ENCODE measurements around the gene FCMR.

Gene FCMR

DNA sequence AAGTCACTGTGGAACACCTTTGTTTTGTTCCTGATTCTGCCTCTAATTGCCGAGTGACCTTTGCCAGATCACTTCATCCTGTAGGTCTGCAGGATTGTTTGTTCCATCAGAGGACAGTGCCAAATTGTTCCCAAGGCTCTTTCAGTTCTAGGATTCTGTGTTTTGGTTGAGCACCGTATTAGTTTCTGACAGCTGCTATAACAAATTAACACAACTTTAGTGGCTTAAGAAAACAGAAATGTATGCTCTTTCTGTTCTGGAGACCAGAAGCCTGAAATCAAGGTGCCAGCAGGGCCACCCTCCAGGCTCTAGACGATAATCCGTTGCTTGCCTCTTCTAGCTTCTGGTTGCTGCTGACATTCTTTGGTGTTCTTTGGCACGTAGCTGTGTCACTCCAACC is 27.9 kb upstream of the FCMR start:
- H3K27ac ChIP-seq (ENCODE audit: low read depth, low read length, severe bottlenecking), result no peak overlapping the region
- WGBS, 2 experiments (ENCODE audit: insufficient coverage in 2 of 2), result 92 to 98% methylated on average over 4 of the region's 5 CpGs
- H3K36me3 ChIP-seq (ENCODE audit: control insufficient read depth, insufficient read depth, low read length), result no peaks in the 10 kb centered on the region
- H3K9me3 ChIP-seq (ENCODE audit: control insufficient read depth, low read length), result no peaks in the 10 kb centered on the region
- H3K4me3 ChIP-seq (ENCODE audit: extremely low read depth, insufficient read depth, low read length, poor library complexity, severe bottlenecking), result no peak overlapping the region
- H3K4me1 ChIP-seq (ENCODE audit: control insufficient read depth, insufficient read depth, low read length, poor library complexity, severe bottlenecking), result no peaks in the 10 kb centered on the region

DNA sequence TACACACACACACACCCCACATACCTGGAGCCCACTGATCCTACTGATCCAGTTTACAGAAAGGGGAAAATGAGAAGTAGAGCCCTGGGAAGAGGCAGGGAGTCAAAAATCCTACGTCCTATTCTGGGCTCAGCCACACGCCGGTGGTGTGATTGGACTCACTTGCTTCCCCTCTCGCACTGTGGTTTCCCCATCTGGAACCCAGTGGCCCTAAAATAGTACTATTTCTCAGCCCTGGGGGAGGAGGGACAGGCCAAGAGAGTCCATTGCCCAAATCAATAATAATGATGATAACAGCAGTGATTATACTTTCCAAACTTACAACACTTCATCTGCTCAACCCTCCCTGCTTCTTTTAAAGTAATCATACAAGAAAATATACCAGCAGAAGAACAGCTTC is 27.5 kb upstream of the FCMR start:
- Histone ChIP-seq H3K4me1 (ENCODE audit: control insufficient read depth, insufficient read depth, low read length, poor library complexity, severe bottlenecking) (no peaks in the 10 kb centered on the region), H3K9me3 (ENCODE audit: control insufficient read depth, low read length) (no peaks in the 10 kb centered on the region), H3K36me3 (ENCODE audit: control insufficient read depth, insufficient read depth, low read length) (no peaks in the 10 kb centered on the region), H3K27ac (ENCODE audit: low read depth, low read length, severe bottlenecking) (no peak overlapping the region), H3K4me3 (ENCODE audit: extremely low read depth, insufficient read depth, low read length, poor library complexity, severe bottlenecking) (no peak overlapping the region)
- WGBS, 2 experiments (ENCODE audit: insufficient coverage in 2 of 2), result 90 to 100% methylated on average over 1 to 2 of the region's 4 CpGs

DNA sequence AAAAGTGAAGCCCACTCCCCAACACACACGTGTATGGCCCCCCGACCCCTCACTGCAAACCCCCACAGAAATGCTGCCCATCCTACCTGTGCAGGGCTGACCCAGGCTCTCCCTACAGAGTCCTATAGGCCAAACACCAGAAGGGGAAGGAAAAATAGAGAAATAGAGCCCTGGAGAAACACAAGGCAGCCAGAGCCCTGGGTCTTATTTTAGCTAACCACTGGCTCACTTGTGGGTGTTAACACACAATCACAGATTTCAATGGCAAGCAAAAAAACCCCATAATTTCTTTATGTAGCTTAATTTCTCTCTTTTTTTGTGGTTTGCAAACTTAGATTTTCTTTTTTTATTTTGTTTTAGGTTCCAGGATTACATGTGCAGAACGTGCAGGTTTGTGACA is 25.5 kb upstream of the FCMR start:
- H3K4me3 ChIP-seq (ENCODE audit: extremely low read depth, insufficient read depth, low read length, poor library complexity, severe bottlenecking), result no peak overlapping the region
- no peaks in the 10 kb centered on the region for H3K36me3 ChIP-seq (ENCODE audit: control insufficient read depth, insufficient read depth, low read length)
- no peak overlapping the region for H3K27ac ChIP-seq (ENCODE audit: low read depth, low read length, severe bottlenecking)
- no peaks in the 10 kb centered on the region for H3K9me3 ChIP-seq (ENCODE audit: control insufficient read depth, low read length)
- no peaks in the 10 kb centered on the region for H3K4me1 ChIP-seq (ENCODE audit: control insufficient read depth, insufficient read depth, low read length, poor library complexity, severe bottlenecking)
- 100% methylated on average over 1 of the region's 3 CpGs; no CpG with 5 or more reads in 1 of the 2 experiments for WGBS, 2 experiments (ENCODE audit: insufficient coverage in 2 of 2)

DNA sequence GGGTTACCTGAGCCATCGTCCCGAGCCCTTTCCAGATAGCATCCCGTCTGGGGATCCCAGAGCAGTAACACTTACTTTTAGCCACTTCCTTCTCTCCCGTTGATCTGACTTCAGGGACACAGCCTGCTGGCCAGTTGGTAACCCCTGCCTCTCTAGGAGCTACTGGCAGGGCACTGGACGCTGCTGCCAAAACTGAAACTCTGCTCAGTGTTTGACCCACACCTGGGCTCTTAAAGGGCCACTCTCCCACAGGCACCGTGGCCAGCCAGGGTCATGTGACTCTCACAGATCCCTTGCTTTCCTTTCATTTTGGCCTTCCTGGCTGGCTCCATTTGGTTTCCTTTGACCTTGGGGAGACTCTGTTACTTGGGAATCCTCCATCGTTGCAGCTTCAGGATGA is 24.5 kb upstream of the FCMR start, which contains the start of gene PIGR:
Gene PIGR, minus strand, starts transcription at position 206 of the 400 bp plus-strand sequence. CDS start 5,935 bp downstream, outside the sequence.
- Histone ChIP-seq H3K4me1 (ENCODE audit: control insufficient read depth, insufficient read depth, low read length, poor library complexity, severe bottlenecking) (no peaks in the 10 kb centered on the region), H3K27ac (ENCODE audit: low read depth, low read length, severe bottlenecking) (no peak within 1 kb of the TSS), H3K4me3 (ENCODE audit: extremely low read depth, insufficient read depth, low read length, poor library complexity, severe bottlenecking) (no peak within 1 kb of the TSS), H3K9me3 (ENCODE audit: control insufficient read depth, low read length) (no peaks in the 10 kb centered on the region), H3K36me3 (ENCODE audit: control insufficient read depth, insufficient read depth, low read length) (no peaks in the 10 kb centered on the region)
- 79 to 91% methylated on average over 5 to 6 of the region's 7 CpGs for WGBS, 2 experiments (ENCODE audit: insufficient coverage in 2 of 2)

DNA sequence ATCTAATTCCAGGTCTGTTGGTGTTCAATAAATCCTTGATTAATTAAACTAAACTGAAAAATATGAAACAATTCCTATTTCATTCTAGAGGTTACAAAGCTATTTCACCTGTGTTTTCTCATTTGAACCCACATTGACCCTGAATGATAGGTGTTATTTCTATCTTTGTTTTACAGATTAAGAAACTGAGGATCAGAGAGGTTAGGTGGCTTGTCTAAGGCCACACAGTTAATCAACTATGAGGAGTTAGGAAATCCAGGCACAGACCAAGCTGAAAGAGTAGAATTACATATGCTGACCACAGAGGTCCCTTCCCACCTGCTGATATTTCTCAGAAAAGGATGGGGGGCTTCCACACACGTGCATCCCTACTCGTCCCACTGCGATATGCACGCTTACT is 24.0 kb upstream of the FCMR start:
- Histone ChIP-seq H3K9me3 (ENCODE audit: control insufficient read depth, low read length) (no peaks in the 10 kb centered on the region), H3K4me3 (ENCODE audit: extremely low read depth, insufficient read depth, low read length, poor library complexity, severe bottlenecking) (no peak overlapping the region), H3K4me1 (ENCODE audit: control insufficient read depth, insufficient read depth, low read length, poor library complexity, severe bottlenecking) (no peaks in the 10 kb centered on the region), H3K36me3 (ENCODE audit: control insufficient read depth, insufficient read depth, low read length) (no peaks in the 10 kb centered on the region), H3K27ac (ENCODE audit: low read depth, low read length, severe bottlenecking) (no peak overlapping the region)
- WGBS, 2 experiments (ENCODE audit: insufficient coverage in 2 of 2), result 80% methylated on average over 1 of the region's 4 CpGs; no CpG with 5 or more reads in 1 of the 2 experiments

DNA sequence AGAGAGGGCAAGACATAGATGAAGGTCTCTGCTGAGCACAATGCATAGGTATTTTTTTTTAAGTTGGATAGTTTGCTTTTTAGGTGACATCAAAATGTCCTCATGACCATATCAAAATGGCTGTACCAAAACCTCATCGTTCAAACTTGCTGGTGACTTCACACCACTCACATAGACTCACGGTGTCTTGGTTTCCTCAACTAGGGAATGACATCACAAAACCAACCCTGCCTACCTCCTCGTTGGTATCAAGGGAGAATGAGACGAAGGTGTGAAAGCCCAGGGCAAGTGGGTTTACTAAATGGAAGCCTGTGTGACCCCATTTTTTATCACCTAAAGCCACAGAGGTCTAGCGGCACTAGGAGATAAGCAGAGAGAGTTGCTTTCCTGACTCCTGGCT is 23.0 kb upstream of the FCMR start:
- H3K36me3 ChIP-seq (ENCODE audit: control insufficient read depth, insufficient read depth, low read length), result no peaks in the 10 kb centered on the region
- no peak overlapping the region for H3K4me3 ChIP-seq (ENCODE audit: extremely low read depth, insufficient read depth, low read length, poor library complexity, severe bottlenecking)
- H3K4me1 ChIP-seq (ENCODE audit: control insufficient read depth, insufficient read depth, low read length, poor library complexity, severe bottlenecking), result no peaks in the 10 kb centered on the region
- H3K9me3 ChIP-seq (ENCODE audit: control insufficient read depth, low read length), result no peaks in the 10 kb centered on the region
- H3K27ac ChIP-seq (ENCODE audit: low read depth, low read length, severe bottlenecking), result no peak overlapping the region
- 100% methylated on average over 1 to 2 of the region's 5 CpGs for WGBS, 2 experiments (ENCODE audit: insufficient coverage in 2 of 2)

DNA sequence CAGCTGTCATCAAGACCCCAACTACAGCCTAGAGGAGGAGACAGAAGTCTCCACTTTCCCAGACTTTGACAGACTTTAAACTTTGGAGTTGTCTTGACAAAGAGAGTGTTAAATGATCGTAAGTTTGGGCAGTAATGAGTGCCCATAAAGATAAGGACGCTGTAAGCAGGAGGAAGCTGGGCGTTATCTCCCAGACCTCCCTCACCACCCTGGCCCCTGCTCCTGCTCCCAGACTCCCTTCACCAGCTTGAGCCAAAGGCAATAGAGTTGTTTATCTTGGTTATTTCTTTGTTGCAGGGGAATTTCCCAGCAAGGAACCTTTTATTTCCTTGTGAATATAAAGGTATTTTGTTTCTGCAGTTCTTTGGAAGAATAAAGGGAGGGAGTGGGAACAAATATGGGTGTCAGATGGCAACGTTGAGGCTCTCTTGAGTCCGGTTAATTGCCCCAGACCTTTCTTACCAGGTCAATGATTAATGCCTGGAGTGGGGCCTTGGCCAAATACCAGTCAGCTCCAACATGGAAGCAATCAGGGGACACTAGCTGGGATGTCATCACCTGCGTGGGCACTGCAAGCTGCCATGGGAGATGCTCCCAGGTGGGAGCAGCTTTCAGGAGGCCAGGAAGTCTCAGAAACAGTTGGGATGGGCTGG is 20.2 kb upstream of the FCMR start:
- WGBS, 2 experiments (ENCODE audit: insufficient coverage in 2 of 2), result 90 to 94% methylated on average over 3 to 4 of the region's 6 CpGs
- H3K36me3 ChIP-seq (ENCODE audit: control insufficient read depth, insufficient read depth, low read length), result no peaks in the 10 kb centered on the region
- H3K4me1 ChIP-seq (ENCODE audit: control insufficient read depth, insufficient read depth, low read length, poor library complexity, severe bottlenecking), result no peaks in the 10 kb centered on the region
- H3K4me3 ChIP-seq (ENCODE audit: extremely low read depth, insufficient read depth, low read length, poor library complexity, severe bottlenecking), result no peak overlapping the region
- H3K9me3 ChIP-seq (ENCODE audit: control insufficient read depth, low read length), result no peaks in the 10 kb centered on the region
- H3K27ac ChIP-seq (ENCODE audit: low read depth, low read length, severe bottlenecking), result no peak overlapping the region

DNA sequence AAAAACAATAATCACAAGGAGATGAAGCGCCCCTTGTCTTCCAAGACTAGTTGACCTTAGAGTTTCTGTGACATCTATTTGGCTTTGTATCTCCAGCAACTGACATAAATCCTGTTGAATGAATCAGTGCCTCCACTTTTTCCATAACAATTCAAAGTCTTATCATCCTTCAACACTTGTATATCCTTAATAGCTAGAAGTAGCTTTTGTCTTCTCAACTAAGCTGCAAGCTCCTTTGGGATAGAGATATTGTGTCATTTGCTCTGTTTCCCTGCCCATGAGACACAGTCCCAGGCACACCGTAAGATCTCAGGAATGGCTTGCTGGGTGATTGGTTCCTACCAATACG is 18.8 kb upstream of the FCMR start:
- Histone ChIP-seq H3K4me1 (ENCODE audit: control insufficient read depth, insufficient read depth, low read length, poor library complexity, severe bottlenecking) (no peaks in the 10 kb centered on the region), H3K36me3 (ENCODE audit: control insufficient read depth, insufficient read depth, low read length) (no peaks in the 10 kb centered on the region), H3K4me3 (ENCODE audit: extremely low read depth, insufficient read depth, low read length, poor library complexity, severe bottlenecking) (no peak overlapping the region), H3K27ac (ENCODE audit: low read depth, low read length, severe bottlenecking) (no peak overlapping the region), H3K9me3 (ENCODE audit: control insufficient read depth, low read length) (no peaks in the 10 kb centered on the region)
- 93 to 96% methylated on average over 3 of the region's 3 CpGs for WGBS, 2 experiments (ENCODE audit: insufficient coverage in 2 of 2)

DNA sequence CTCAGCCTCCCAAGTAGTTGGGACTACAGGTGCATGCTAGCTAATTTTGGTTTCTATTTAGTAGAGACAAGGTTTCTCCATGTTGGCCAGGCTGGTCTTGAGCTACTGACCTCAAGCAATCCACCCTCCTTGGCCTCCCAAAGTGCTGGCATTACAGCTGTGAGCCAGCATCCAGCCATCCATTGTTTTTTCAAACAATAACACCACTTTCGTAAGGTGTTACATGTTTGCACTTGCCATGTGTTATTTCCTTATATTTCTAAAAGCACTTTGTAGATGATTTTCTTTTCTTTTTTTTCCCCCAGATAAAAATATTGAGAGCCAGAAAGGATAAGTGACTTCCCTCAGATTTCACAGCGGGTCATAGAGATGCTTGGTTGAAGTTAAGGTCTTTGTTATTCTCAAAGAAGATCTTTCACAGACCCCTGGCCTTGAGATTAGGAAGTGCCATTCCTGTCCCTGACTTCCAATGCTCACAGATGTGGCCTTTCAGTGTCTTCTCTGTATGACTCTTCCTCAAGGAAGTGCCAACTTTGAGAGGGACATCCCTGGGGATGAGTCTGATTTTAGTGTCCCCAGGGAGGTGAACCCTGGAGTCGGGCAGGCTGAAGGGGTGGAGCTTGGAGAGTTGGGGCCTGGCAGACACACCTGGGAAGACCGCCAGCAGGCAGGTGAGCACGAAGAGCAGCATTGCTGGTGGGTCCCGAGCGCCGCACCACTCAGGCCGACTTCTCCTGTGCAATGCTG is 18.3 kb upstream of the FCMR start:
- no peak overlapping the region for H3K4me3 ChIP-seq (ENCODE audit: extremely low read depth, insufficient read depth, low read length, poor library complexity, severe bottlenecking)
- WGBS, 2 experiments (ENCODE audit: insufficient coverage in 2 of 2), result 96 to 97% methylated on average over 7 to 8 of the region's 9 CpGs
- no peaks in the 10 kb centered on the region for H3K4me1 ChIP-seq (ENCODE audit: control insufficient read depth, insufficient read depth, low read length, poor library complexity, severe bottlenecking)
- no peak overlapping the region for H3K27ac ChIP-seq (ENCODE audit: low read depth, low read length, severe bottlenecking)
- H3K9me3 ChIP-seq (ENCODE audit: control insufficient read depth, low read length), result no peaks in the 10 kb centered on the region
- no peaks in the 10 kb centered on the region for H3K36me3 ChIP-seq (ENCODE audit: control insufficient read depth, insufficient read depth, low read length)

DNA sequence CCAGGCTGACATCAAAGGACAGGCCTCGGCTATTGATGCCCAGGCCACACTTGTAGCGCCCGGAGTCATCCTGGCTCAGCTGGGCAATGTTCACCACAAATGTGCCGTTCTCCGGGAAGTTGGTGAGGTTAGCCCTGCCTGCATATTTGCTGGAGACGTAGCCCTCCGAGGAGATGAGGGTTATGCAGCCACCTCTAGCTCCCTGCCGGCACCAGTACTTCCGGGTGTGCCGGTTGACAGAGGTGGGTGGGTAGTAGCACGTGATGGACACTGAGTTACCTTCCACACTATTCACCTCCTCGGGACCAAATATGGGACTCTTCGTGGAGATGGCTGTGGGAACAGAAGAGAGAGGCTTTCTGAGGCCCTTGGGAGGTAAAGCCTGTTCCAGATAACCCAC is 17.4 kb upstream of the FCMR start:
- WGBS, 2 experiments (ENCODE audit: insufficient coverage in 2 of 2), result 90% methylated on average over 6 to 7 of the region's 13 CpGs
- H3K9me3 ChIP-seq (ENCODE audit: control insufficient read depth, low read length), result no peaks in the 10 kb centered on the region

DNA sequence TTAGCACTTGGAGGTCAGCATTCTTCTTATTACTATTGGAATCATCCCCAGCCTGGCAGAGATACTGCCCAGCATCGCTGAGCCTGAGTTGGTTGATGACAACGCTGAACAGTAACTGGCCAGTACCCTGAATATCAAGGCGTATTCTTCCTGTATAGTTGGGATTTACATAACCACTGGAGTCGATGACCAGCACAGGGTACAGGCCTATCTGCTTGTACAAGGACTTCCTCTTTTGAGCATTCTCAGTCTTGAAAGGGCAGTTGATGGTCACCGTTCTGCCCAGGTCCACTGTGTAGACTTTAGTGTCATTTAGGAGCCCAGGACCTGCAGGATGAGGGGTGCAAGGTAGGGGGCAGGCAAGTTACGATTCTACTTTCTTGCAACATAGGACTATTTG is 15.7 kb upstream of the FCMR start:
- no peaks in the 10 kb centered on the region for H3K4me1 ChIP-seq (ENCODE audit: control insufficient read depth, insufficient read depth, low read length, poor library complexity, severe bottlenecking)
- H3K27ac ChIP-seq (ENCODE audit: low read depth, low read length, severe bottlenecking), result no peak overlapping the region
- 94 to 97% methylated on average over 4 to 5 of the region's 6 CpGs for WGBS, 2 experiments (ENCODE audit: insufficient coverage in 2 of 2)
- no peaks in the 10 kb centered on the region for H3K9me3 ChIP-seq (ENCODE audit: control insufficient read depth, low read length)
- H3K36me3 ChIP-seq (ENCODE audit: control insufficient read depth, insufficient read depth, low read length), result no peaks in the 10 kb centered on the region
- H3K4me3 ChIP-seq (ENCODE audit: extremely low read depth, insufficient read depth, low read length, poor library complexity, severe bottlenecking), result no peak overlapping the region

More for the DNA sequence above, 17.4 kb upstream of the FCMR start:
- no peak overlapping the region for H3K27ac ChIP-seq (ENCODE audit: low read depth, low read length, severe bottlenecking)
- H3K4me3 ChIP-seq (ENCODE audit: extremely low read depth, insufficient read depth, low read length, poor library complexity, severe bottlenecking), result no peak overlapping the region
- no peaks in the 10 kb centered on the region for H3K4me1 ChIP-seq (ENCODE audit: control insufficient read depth, insufficient read depth, low read length, poor library complexity, severe bottlenecking)
- H3K36me3 ChIP-seq (ENCODE audit: control insufficient read depth, insufficient read depth, low read length), result no peaks in the 10 kb centered on the region
